Activated CD4-positive, alpha-beta T cell treated with anti-CD3 and anti-CD28 coated beads, Interleukin-2, amount 50 U/mL, for 4 hours (primary cell): ENCODE data around the gene DDX27.
"Not testable (repeated sequence)": the region's sequence is repeated elsewhere in the genome, so short reads cannot be mapped to it uniquely, and the experiment has no call there.

Source experiments
- DNase-seq, 2 experiments: peaks; one replicate each; pipeline ENCODE4 v3.0.0-alpha.2; 2020

The DDX27 gene

GRCh38 chr20:49219091-49219923 is at the start of gene DDX27:
TSS of gene DDX27 (plus strand) at chr20:49219416. CDS start at chr20:49219449, 33 bp downstream.
- peak; percentile 92 to 94 for DNase-seq

DNA sequence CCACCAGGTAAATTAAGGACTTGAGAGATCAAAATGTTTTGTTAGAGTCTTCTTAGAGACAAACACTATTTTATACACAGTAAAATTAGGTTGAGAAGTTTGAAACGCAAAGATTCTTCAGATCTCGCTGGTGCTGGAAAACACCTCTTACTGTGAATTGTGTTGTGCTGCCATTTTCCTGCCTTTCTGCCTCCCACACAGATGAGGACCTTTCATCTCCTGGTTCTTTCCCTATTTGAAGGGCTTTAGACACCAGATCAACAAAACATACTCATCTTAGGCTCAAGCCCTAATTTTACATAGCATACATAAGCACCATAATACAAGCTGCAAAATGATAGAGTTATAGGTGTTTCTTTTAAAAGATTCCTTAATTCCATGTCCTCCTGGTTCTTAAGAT is 49.7 kb upstream of the DDX27 start:
- DNase-seq: no peak

DNA sequence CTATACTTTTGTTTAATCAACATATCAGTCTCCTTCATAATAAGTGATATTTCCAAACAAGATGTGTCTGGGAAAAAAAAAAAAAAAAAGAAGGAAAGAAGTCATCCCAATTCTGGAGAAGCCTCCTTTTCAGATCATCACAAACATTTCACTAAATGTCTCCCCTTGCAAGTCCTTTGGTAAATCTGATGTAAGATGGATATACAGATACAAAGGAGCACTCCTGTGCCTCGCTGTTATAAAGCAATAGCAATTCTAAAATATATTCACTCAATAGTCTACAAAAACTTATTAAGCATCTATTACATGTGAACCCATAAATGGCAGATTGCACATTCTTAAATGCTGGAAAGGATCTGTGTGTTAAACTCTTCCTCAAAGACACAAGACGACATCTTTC is 48.5 kb upstream of the DDX27 start:
- no peak for DNase-seq

DNA sequence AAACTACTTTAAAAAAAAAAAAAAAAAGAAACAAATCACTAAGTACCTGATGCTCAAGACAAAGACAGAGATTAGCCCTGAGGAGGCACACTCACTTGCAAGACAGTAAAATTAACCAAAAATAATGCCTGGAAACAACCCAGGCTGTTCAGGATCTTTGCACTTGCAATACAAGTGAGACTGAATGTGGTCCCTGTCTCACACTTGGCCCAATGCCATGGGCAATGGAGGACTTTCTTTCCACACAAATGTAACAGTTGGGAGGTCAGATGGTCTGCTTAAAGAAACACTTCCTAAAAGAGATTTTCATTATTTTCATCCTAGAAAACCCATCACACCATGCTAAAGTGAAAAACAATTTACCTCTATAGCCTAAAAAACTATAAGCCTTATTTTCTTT is 47.3 kb upstream of the DDX27 start:
- no peak for DNase-seq

GRCh38 chr20:49172413-49172812 is 46.8 kb upstream of the DDX27 start:
- no peak for DNase-seq

- DNase-seq: no peak
Measured at GRCh38 chr20:49174183-49174582, 45.0 kb upstream of the DDX27 start.

DNA sequence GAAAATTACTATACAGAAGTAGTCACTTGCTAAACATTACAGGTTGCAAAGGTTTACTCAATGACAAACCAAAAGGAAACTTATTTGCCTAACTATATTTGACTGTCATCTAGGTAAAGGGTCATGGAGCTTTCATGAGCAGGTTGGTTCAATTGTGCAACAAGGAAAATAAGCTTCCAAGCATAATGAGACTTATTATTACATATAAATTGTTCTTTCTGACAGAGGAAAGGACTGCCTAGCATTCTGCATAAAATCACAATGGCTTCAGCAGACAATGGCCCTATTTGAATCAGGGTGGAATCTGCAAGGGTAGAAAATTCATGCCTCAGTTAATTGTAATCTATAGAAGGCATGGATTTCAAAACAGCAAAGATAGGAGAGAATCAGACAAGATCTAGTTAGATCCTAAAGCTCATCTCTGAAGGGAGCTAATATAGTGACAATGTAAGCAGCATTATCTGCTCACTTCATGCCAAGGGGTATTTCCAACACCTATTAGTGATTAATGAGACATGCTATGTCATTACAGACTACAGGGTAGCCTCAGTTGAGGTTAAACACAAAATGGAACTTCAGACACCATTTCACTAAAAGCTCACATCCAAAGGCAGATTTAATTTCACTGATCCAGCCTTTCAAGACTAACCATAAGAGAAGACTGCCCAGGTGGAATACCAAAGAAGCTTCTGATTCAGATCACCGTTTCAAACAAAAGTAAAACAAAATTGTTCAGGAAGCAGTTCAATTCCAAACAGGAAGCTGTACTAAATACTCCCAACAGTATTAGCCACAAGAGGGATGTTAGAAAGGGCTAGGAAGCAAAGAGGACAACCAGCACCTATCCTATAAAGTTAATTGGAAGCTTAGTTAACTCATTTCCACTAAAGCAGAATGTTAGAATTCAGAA is 39.6 kb upstream of the DDX27 start:
- DNase-seq: no peak

- no peak for DNase-seq
Measured at GRCh38 chr20:49181265-49181877, 37.8 kb upstream of the DDX27 start.

DNA sequence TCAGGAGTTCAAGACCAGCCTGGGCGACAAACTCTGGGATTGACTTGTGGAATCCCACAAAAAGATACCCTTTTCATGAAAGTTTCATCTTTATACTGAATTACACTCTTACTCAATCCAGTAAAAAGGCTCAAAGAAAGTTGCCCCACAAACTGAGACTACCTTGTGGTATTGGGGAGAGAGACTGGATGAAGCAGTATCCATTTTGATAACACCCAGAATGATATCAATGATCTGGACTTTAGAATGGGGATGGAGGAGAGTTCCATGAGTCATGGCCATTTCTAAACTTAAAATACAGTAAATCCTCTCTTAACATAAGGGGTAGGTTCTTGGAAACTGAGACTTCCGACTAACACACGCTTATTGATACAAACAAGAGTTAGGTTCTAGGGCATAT is 35.8 kb upstream of the DDX27 start:
- DNase-seq: no peak

- DNase-seq: not testable (repeated sequence)
Measured at GRCh38 chr20:49184084-49184501, 35.1 kb upstream of the DDX27 start.

- no peak for DNase-seq
Measured at GRCh38 chr20:49184691-49185070, 34.5 kb upstream of the DDX27 start.

DNA sequence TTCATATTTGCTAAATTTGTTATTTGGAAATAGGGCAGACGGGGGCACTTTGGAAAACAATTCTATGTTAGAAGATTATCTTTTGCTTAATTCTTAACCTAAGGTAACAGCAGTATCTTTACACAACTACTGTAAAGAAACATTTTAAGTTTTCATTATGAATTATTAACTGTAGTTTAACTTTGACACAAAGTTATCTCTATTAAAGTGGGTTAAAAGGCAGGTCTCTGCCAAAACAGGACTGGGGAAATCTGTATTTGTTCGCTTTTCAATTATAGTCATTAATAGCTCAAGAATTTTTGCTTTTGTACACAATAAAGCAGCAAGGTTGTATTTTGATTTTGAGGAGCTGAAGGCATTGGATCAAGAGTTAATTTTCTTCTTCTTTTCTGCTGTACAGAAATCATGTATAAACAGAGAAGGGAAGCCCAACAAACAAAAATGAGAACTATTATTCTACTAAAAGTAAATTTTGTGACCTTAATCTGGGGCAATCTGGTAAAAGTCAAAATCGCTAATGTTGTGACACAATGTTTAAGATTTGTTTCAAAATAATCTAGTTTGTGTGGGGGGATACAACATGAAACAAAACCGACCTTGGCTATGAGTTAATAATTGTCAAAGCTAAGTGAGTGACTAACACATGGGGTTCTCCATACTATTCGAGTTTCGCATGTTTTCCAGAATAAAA is 34.0 kb upstream of the DDX27 start:
- DNase-seq: no peak

DNA sequence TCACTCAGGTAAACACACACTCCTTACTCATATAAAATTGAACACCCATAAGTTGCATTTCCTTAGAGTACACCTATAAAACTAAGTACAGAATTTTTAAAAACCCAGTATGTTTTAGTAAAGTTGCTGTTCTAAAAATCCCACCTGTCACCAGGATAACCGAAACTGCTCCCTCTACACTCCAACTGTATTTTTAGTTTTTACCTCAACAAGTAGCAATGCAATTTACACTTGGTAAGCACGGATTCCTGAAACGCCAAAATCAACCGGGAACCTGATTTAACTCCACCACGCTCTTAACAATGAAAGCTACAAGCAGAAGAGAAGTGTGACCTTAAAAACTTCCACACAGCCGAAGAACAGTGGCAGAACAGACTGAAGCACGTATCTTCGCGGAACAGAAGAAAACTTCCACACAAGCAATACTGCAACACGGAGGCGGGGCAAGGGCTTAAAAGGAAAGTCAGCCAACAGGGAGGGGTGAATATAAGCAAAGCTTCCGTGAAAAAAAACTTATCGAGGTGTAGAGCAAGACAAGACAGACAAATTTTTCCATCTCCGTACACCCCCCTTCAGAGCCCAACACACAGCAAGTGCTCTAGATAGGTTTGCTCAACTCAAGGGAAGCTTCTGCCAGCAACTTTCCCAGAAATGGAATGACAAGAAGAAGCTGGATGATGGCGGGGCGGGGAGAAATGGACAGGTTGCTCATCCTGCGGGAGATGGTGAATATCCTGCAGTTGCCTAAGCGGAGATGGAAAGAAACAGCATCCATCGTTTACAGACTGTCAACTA is 32.5 kb upstream of the DDX27 start:
- peak; percentile 72 to 76 for DNase-seq

- no peak for DNase-seq
Measured at GRCh38 chr20:49187330-49187850, 31.8 kb upstream of the DDX27 start.

DNA sequence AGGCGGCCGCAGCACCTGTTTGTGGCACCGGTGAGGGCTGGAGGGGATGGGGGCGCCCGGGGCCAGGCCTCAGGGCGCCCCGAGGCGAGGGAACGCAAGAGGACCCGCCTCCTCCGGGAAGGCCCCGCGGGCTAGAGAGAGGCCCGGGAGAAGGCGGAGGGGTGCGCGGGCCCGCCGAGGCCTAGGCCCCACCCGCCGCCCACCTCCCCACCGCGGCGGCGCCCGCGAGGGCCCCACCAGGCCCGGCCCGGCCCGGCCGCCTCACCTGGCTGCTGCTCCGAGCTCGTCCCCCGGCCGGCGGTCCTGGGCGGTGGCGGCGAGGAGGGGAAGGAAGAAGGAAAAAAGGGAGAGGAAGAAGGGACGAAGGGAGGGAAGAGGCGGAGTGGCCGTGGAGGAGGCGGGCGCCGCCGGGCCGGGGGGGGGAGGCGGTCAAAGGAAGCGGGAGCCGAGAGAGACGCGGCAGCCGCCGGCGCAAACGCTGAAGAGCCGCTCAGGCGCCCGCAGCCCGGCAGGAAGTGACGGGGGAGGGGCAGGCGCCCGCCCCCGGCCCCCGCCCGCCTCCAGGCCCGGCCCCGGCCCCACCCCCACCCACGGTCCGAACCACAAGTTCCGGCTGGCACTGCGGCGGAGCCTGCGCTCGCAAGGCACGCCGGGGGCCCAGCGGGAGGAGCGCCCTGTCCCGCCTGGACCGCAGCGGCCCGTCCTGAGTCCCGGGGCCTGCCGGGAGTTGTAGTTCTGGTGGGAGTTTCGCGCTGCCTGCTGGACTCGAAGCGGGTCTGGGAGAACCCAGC is 31.2 kb upstream of the DDX27 start, which contains the start of gene STAU1:
STAU1 (minus strand) TSS at position 484 of the 791 bp plus-strand sequence. CDS start 22,133 bp downstream, outside the sequence.
- peak; percentile 88 to 91 for DNase-seq

- not testable (repeated sequence) for DNase-seq
Measured at GRCh38 chr20:49192944-49193518, 26.2 kb upstream of the DDX27 start.

- DNase-seq: no peak
Measured at GRCh38 chr20:49199729-49200293, 19.4 kb upstream of the DDX27 start.

- DNase-seq: no peak
Measured at GRCh38 chr20:49203011-49203410, 16.2 kb upstream of the DDX27 start.

GRCh38 chr20:49203746-49204145 is 15.5 kb upstream of the DDX27 start:
- no peak for DNase-seq

DNA sequence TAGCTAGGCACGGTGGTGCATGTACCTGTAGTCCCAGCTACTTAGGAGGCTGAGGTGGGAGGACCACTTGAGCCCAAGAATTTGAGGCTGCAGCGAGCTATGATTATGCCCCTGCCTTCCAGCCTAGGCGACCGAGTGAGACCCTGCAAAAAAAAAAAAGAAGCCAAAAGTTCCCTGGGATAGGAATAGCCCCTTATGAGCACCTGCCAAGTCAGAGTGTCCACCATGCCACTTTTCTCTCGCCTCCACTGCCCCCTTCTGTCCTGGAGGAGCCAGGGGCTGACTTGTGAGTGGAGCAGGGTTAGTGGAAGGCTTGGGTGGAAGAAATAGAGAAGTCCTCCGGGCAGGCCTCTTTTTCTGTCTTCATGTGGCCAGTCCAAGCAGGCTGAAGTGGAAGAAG is 12.1 kb upstream of the DDX27 start:
- no peak for DNase-seq
